SK-N-SH (cell line): ENCODE measurements around the gene SLCO2A1. TPM values are rescaled to one million over a fixed set of nuclear protein-coding genes. Genes with fewer than 3 reads are reported as not detected.

Experiments
- CTCF ChIA-PET: fragments of 300-600, 350-600 bp; formaldehyde crosslinking; extraction: SDS; loops from one replicate; lab custom pipeline; 2021; lab: Yijun Ruan, JAX
- POLR2A ChIA-PET: fragments of 350-600 bp; sonication (Branson Sonifier 250); formaldehyde crosslinking; extraction: SDS; loops from one replicate; lab custom pipeline; 2020; ENCODE audit warnings: antibody characterized with exemption, inconsistent platforms; lab: Yijun Ruan, JAX
- DNase-seq: peaks from one replicate; pipeline ENCODE4 v3.0.0; 2012
- H2AFZ ChIP-seq: fragments of 200-600 bp; sonication (generic); 2 replicates; pipeline ENCODE4 v1.8.1; 2016; ENCODE audit warnings: antibody characterized with exemption, mild to moderate bottlenecking, low read depth
- H3F3A ChIP-seq: fragments of 200-600 bp; sonication (generic); replicated peaks from 2 replicates; pipeline ENCODE3; 2016; ENCODE audit warnings: antibody characterized with exemption, mild to moderate bottlenecking; ENCODE audit not compliant: insufficient read depth
- H3K27ac ChIP-seq, 2 experiments: fragments of 200-500 bp in 1 of 2; fragments of 200-600 bp in 1 of 2; sonication (Bioruptor generic) in 1 of 2; sonication (generic), shearing (Covaris generic) in 1 of 2; 2 replicates each; pipeline versions ENCODE4 v1.5.1 to v1.6.1; 2014 to 2016; ENCODE audit warnings: low read depth in 2 of 2, inconsistent platforms in 1 of 2, low read length in 1 of 2, mild to moderate bottlenecking in 1 of 2, mixed read lengths in 1 of 2
- H3K27me3 ChIP-seq: fragments of 200-600 bp; sonication (generic), shearing (Covaris generic); 2 replicates; pipeline ENCODE4 v1.6.1; 2016; ENCODE audit warnings: mixed run types; ENCODE audit not compliant: insufficient read depth
- H3K36me3 ChIP-seq, 2 experiments: fragments of 200-500 bp in 1 of 2; fragments of 200-600 bp in 1 of 2; sonication (Bioruptor generic) in 1 of 2; sonication (generic) in 1 of 2; replicated peaks in 1 of 2; 2 replicates each; pipeline versions ENCODE3 to v1.5.1; 2014 to 2016; ENCODE audit warnings: low read length in 1 of 2, mild to moderate bottlenecking in 1 of 2; ENCODE audit not compliant: insufficient read depth in 2 of 2, control insufficient read depth in 1 of 2
- H3K4me1 ChIP-seq, 2 experiments: fragments of 200-500 bp in 1 of 2; fragments of 200-600 bp in 1 of 2; sonication (Bioruptor generic) in 1 of 2; sonication (generic), shearing (Covaris generic) in 1 of 2; 2 replicates each; pipeline versions ENCODE4 v1.5.1 to v1.6.1; 2014 to 2016; ENCODE audit warnings: low read depth in 1 of 2, low read length in 1 of 2, mixed run types in 1 of 2; ENCODE audit not compliant: insufficient read depth in 2 of 2, control insufficient read depth in 1 of 2
- H3K4me2 ChIP-seq: fragments of 200-600 bp; sonication (generic), shearing (Covaris generic); 2 replicates; pipeline ENCODE4 v1.6.1; 2017; ENCODE audit warnings: mixed run types
- H3K4me3 ChIP-seq, 2 experiments: fragments of 200-500 bp in 1 of 2; fragments of 200-600 bp in 1 of 2; sonication (Bioruptor generic) in 1 of 2; sonication (generic), shearing (Covaris generic) in 1 of 2; 2 replicates each; pipeline versions ENCODE4 v1.5.1 to v1.8.1; 2014 to 2016; ENCODE audit warnings: low read depth in 2 of 2, inconsistent platforms in 1 of 2, low read length in 1 of 2, mild to moderate bottlenecking in 1 of 2, mixed read lengths in 1 of 2, moderate library complexity in 1 of 2
- H3K79me2 ChIP-seq: fragments of 200-600 bp; sonication (generic); 2 replicates; pipeline ENCODE4 v1.8.1; 2017; ENCODE audit warnings: mild to moderate bottlenecking; ENCODE audit not compliant: insufficient read depth
- H3K9ac ChIP-seq: fragments of 200-600 bp; sonication (generic); 2 replicates; pipeline ENCODE4 v1.6.1; 2017; ENCODE audit warnings: mixed run types
- H3K9me2 ChIP-seq: fragments of 200-600 bp; sonication (generic); 2 replicates; pipeline ENCODE4 v1.6.1; 2017; ENCODE audit warnings: mixed run types
- H3K9me3 ChIP-seq: fragments of 200-600 bp; sonication (generic); 2 replicates; pipeline ENCODE4 v1.6.1; 2017; ENCODE audit warnings: mixed run types, mild to moderate bottlenecking, moderate library complexity
- H4K20me1 ChIP-seq: fragments of 200-600 bp; sonication (generic); 2 replicates; pipeline ENCODE4 v1.6.1; 2017; ENCODE audit warnings: mild to moderate bottlenecking, mixed run types; ENCODE audit not compliant: insufficient read depth
- EP300 ChIP-seq, 2 experiments: IDR thresholded peaks; 2 replicates each; pipeline versions ENCODE4 v1.4.0 to v1.6.1; 2012; ENCODE audit warnings: borderline replicate concordance in 1 of 2, low read depth in 1 of 2, low read length in 1 of 2
- EZH2phosphoT487 ChIP-seq: fragments of 200-600 bp; sonication (generic); IDR thresholded peaks from 2 replicates; pipeline ENCODE4 v1.6.1; 2017; ENCODE audit warnings: low read depth, mixed run types, mild to moderate bottlenecking, antibody characterized with exemption, moderate library complexity, borderline replicate concordance
- GABPA ChIP-seq: IDR thresholded peaks from 2 replicates; pipeline ENCODE4 v1.4.0; 2012; ENCODE audit warnings: low read depth, mild to moderate bottlenecking
- GATA2 ChIP-seq: sonication (generic); formaldehyde crosslinking; IDR thresholded peaks from 2 replicates; pipeline ENCODE4 v1.5.0; 2020; ENCODE audit warnings: mild to moderate bottlenecking, missing genetic modification reagents
- IRF3 ChIP-seq: fragments of 150-350 bp; IDR thresholded peaks from 2 replicates; pipeline ENCODE4 v1.6.1; 2016; ENCODE audit warnings: mild to moderate bottlenecking, low read depth, low read length
- MAX ChIP-seq: IDR thresholded peaks from 2 replicates; pipeline ENCODE4 v1.4.0; 2012; ENCODE audit warnings: low read depth
- MEF2A ChIP-seq: IDR thresholded peaks from 2 replicates; pipeline ENCODE4 v1.4.0; 2012; ENCODE audit warnings: low read depth, borderline replicate concordance
- MXI1 ChIP-seq: IDR thresholded peaks from 2 replicates; pipeline ENCODE4 v1.6.1; 2012; ENCODE audit warnings: mild to moderate bottlenecking, low read depth, low read length, improper control_type of control experiment
- POLR2AphosphoS5 ChIP-seq: IDR thresholded peaks from 2 replicates; pipeline ENCODE4 v1.6.1; 2012; ENCODE audit warnings: low read depth, low read length
- RAD21 ChIP-seq: IDR thresholded peaks from 2 replicates; pipeline ENCODE4 v1.6.1; 2012; ENCODE audit warnings: mild to moderate bottlenecking, low read length
- REST ChIP-seq: IDR thresholded peaks from 2 replicates; pipeline ENCODE4 v1.6.1; 2012; ENCODE audit warnings: mild to moderate bottlenecking, low read depth, low read length, moderate library complexity
- TCF12 ChIP-seq: IDR thresholded peaks from 2 replicates; pipeline ENCODE4 v1.4.0; 2012
- TEAD4 ChIP-seq: IDR thresholded peaks from 2 replicates; pipeline ENCODE4 v1.4.0; 2012; ENCODE audit warnings: mild to moderate bottlenecking, borderline replicate concordance; ENCODE audit not compliant: insufficient read depth
- USF1 ChIP-seq: IDR thresholded peaks from 2 replicates; pipeline ENCODE4 v1.4.0; 2012; ENCODE audit warnings: low read depth, borderline replicate concordance
- YY1 ChIP-seq: IDR thresholded peaks from 2 replicates; pipeline ENCODE4 v1.4.0; 2012; ENCODE audit warnings: low read depth, mild to moderate bottlenecking
- ZBTB33 ChIP-seq: IDR thresholded peaks from 2 replicates; pipeline ENCODE4 v1.4.0; 2012; ENCODE audit warnings: low read depth, borderline replicate concordance
- WGBS: methylation state at CpG from one replicate; pipeline ENCODE4 v1.1.6; 2017; ENCODE audit warnings: low lambda C conversion rate; 5-methylcytosine and 5-hydroxymethylcytosine counted together
- polyA plus RNA-seq, 3 experiments: library from polyadenylated mRNA; depleted of rRNA; stranded (reverse); fragments of >200 nt; gene quantifications; 2 replicates each; pipeline ENCODE4 v1.2.3, GENCODE V29; 2012

The SLCO2A1 gene
- polyA plus RNA-seq, 1 of the 3 experiments (the other 2 are of a cell fraction) = 9.3 TPM

GRCh38 chr3:133928136-133928893, 101.4 kb downstream of the SLCO2A1 start:
- no peaks in the 10 kb centered on the region for H3K36me3 ChIP-seq
- no peak overlapping the region for H3K27ac ChIP-seq
- no peak for TF ChIP-seq MXI1
- no peak for TF ChIP-seq MEF2A
- TF ChIP-seq EP300 (IDR thresholded peaks at IDR 0.05; ENCODE audit: borderline replicate concordance in 1 of 2, low read depth in 1 of 2, low read length in 1 of 2) = no peak
- no peak for TF ChIP-seq GATA2 (CRISPR knock-in tag)
- no peak for TF ChIP-seq REST
- TF ChIP-seq IRF3 = no peak
- no peak for TF ChIP-seq USF1
- no peak for TF ChIP-seq ZBTB33
- TF ChIP-seq YY1 = no peak
- no peak for TF ChIP-seq POLR2AphosphoS5
- TF ChIP-seq TCF12 = no peak
- TF ChIP-seq RAD21 = no peak
- TF ChIP-seq GABPA = no peak
- TF ChIP-seq MAX = no peak
- no peak for TF ChIP-seq TEAD4
- no peak for TF ChIP-seq EZH2phosphoT487
- WGBS = 85% methylated on average over 14 of the region's 20 CpGs
- H3K9me3 ChIP-seq = no peaks in the 10 kb centered on the region
- peak overlapping the region; percentile 86; the same call in 1 of the 2 replicates for H2AFZ ChIP-seq
- CTCF ChIA-PET = interaction anchor here (0.5 to 10.0 kb wide), 32 partner anchors 9 to 1204 kb away, joined by 3 to 152 read pairs (median 4); partner anchors contain the start of genes ANAPC13, CEP63, RAB6B and TOPBP1
- peak overlapping the region in 1 of 2 experiments; percentile 53; a peak in 1 of 4 replicates for H3K4me3 ChIP-seq
- no peaks in the 10 kb centered on the region for H3F3A ChIP-seq
- H3K4me1 ChIP-seq = peaks cover 0 to 10% of the 10 kb centered on the region in 2 experiments; a peak in 2 of 4 replicates
- H3K9me2 ChIP-seq = no peaks in the 10 kb centered on the region
- H3K27me3 ChIP-seq = no peaks in the 10 kb centered on the region
- H4K20me1 ChIP-seq = no peaks in the 10 kb centered on the region
- POLR2A ChIA-PET = no interaction called here
- H3K9ac ChIP-seq = no peak overlapping the region
- H3K79me2 ChIP-seq = no peaks in the 10 kb centered on the region
- peak overlapping the region; percentile 66 for H3K4me2 ChIP-seq
- DNase-seq = no peak
